GM23338 (cell line): Measurements from ENCODE around the gene EYA3. TPM values are rescaled to one million over a fixed set of nuclear protein-coding genes. Genes with fewer than 3 reads are reported as not detected.

Experiments
- ATAC-seq: fragments of 200-7000 bp; cut with Tn5 transposase; 3 replicates; pipeline ENCODE4 v1.9.1; 2020
- DNase-seq: peaks from one replicate; pipeline ENCODE4 v3.0.0-alpha.2; 2015; ENCODE audit warnings: low spot score
- H2AFZ ChIP-seq: fragments of 200-600 bp; sonication (generic); 2 replicates; pipeline ENCODE4 v1.8.0; 2016; ENCODE audit warnings: antibody characterized with exemption, mild to moderate bottlenecking, moderate library complexity
- H3F3A ChIP-seq: fragments of 200-600 bp; sonication (generic); replicated peaks from 2 replicates; pipeline ENCODE4 v1.8.0; 2017; ENCODE audit warnings: antibody characterized with exemption, mixed run types, low read depth
- H3K27ac ChIP-seq: fragments of 200-600 bp; sonication (generic); 2 replicates; pipeline ENCODE4 v1.6.1; 2016; ENCODE audit warnings: low read depth
- H3K27me3 ChIP-seq: fragments of 200-600 bp; sonication (generic); 2 replicates; pipeline ENCODE4 v1.8.0; 2016; ENCODE audit warnings: mild to moderate bottlenecking, mixed run types, moderate library complexity; ENCODE audit not compliant: insufficient read depth
- H3K36me3 ChIP-seq: fragments of 200-600 bp; sonication (generic); 2 replicates; pipeline ENCODE4 v1.8.0; 2016; ENCODE audit warnings: mild to moderate bottlenecking; ENCODE audit not compliant: insufficient read depth
- H3K4me1 ChIP-seq: fragments of 200-600 bp; sonication (generic); 2 replicates; pipeline ENCODE4 v1.8.0; 2016; ENCODE audit warnings: mild to moderate bottlenecking, moderate library complexity; ENCODE audit not compliant: insufficient read depth
- H3K4me2 ChIP-seq: fragments of 200-600 bp; sonication (generic); 2 replicates; pipeline ENCODE4 v1.7.1; 2017; ENCODE audit warnings: mixed run types
- H3K4me3 ChIP-seq: fragments of 200-600 bp; sonication (generic); 2 replicates; pipeline ENCODE4 v1.6.1; 2016; ENCODE audit warnings: mixed run types
- H3K79me2 ChIP-seq: fragments of 200-600 bp; sonication (generic); replicated peaks from 2 replicates; pipeline ENCODE4 v1.8.0; 2017; ENCODE audit warnings: mild to moderate bottlenecking; ENCODE audit not compliant: insufficient read depth
- H3K9me2 ChIP-seq: fragments of 200-600 bp; sonication (generic); 2 replicates; pipeline ENCODE4 v1.8.0; 2017; ENCODE audit not compliant: insufficient read depth
- H4K20me1 ChIP-seq: fragments of 200-600 bp; sonication (generic); replicated peaks from 2 replicates; pipeline ENCODE4 v1.8.0; 2017; ENCODE audit warnings: mild to moderate bottlenecking; ENCODE audit not compliant: insufficient read depth
- H3K27ac Mint-ChIP-seq: 2 replicates; pipeline ENCODE4 v1.8.0; 2020; ENCODE audit warnings: inconsistent platforms, mild to moderate bottlenecking, moderate library complexity, mixed read lengths
- H3K27me3 Mint-ChIP-seq: 3 replicates; pipeline ENCODE4 v1.8.0; 2022; ENCODE audit warnings: low read depth, mild to moderate bottlenecking, moderate library complexity, mixed read lengths, inconsistent platforms; ENCODE audit not compliant: insufficient read depth, poor library complexity
- H3K36me3 Mint-ChIP-seq: 3 replicates; pipeline ENCODE4 v1.8.0; 2021; ENCODE audit warnings: low read depth, mild to moderate bottlenecking, inconsistent platforms, moderate library complexity, mixed read lengths
- H3K4me1 Mint-ChIP-seq: 3 replicates; pipeline ENCODE4 v1.8.0; 2020; ENCODE audit warnings: mild to moderate bottlenecking, inconsistent platforms, mixed read lengths
- H3K4me3 Mint-ChIP-seq: 3 replicates; pipeline ENCODE4 v1.8.0; 2021; ENCODE audit warnings: moderate library complexity, mild to moderate bottlenecking, inconsistent platforms, mixed read lengths
- H3K9me3 Mint-ChIP-seq: 3 replicates; pipeline ENCODE4 v1.8.0; 2020; ENCODE audit warnings: moderate library complexity, mild to moderate bottlenecking, inconsistent platforms, mixed read lengths
- CREB1 ChIP-seq: fragments of 250-450 bp; sonication (Bioruptor Pico); IDR thresholded peaks from 2 replicates; pipeline ENCODE4 v1.5.0; 2020; ENCODE audit warnings: low read depth, mild to moderate bottlenecking, moderate library complexity
- EZH2 ChIP-seq: fragments of 200-600 bp; sonication (generic); IDR thresholded peaks from one replicate; pipeline ENCODE4 v1.8.0; 2017; ENCODE audit warnings: antibody characterized with exemption, mild to moderate bottlenecking, low read depth; ENCODE audit not compliant: unreplicated experiment
- JUNB ChIP-seq: IDR thresholded peaks from one replicate; pipeline ENCODE4 v1.6.1; 2016; ENCODE audit warnings: antibody characterized with exemption; ENCODE audit not compliant: unreplicated experiment
- STAT1 ChIP-seq: IDR thresholded peaks from one replicate; pipeline ENCODE4 v1.6.1; 2016; ENCODE audit warnings: antibody characterized with exemption; ENCODE audit not compliant: unreplicated experiment
- ZNF331 ChIP-seq: fragments of 250-450 bp; sonication (Bioruptor Pico); IDR thresholded peaks from 2 replicates; pipeline ENCODE4 v1.5.0; 2020; ENCODE audit warnings: low read depth, mild to moderate bottlenecking, moderate library complexity
- ZNF462 ChIP-seq: fragments of 250-450 bp; sonication (Bioruptor Pico); IDR thresholded peaks from 2 replicates; pipeline ENCODE4 v1.5.0; 2020; ENCODE audit warnings: mild to moderate bottlenecking, moderate library complexity
- polyA plus RNA-seq: library from polyadenylated mRNA; unstranded; fragments of >200 nt; fragmentation: Nextera tagmentation; extraction: Ambion mirVana; gene quantifications from 2 replicates; pipeline ENCODE4 v1.2.1, GENCODE V29; 2016
- total RNA-seq: library from RNA; depleted of rRNA; stranded (reverse); fragments of >200 nt; shearing (Covaris generic); gene quantifications from 2 replicates; pipeline ENCODE4 v1.2.3, GENCODE V29; 2014
- TF ChIP-seq, protein P1 (sequence below), 2 experiments: fragments of 200-600 bp in 1 of 2; sonication (generic) in 1 of 2; conservative IDR thresholded peaks; 2 replicates each; pipeline versions ENCODE4 v1.5.1 to v1.6.1; 2016 to 2017; ENCODE audit warnings: antibody characterized with exemption in 2 of 2, low read depth in 2 of 2, mild to moderate bottlenecking in 2 of 2, moderate library complexity in 1 of 2

The EYA3 gene
- total and polyA plus RNA-seq, 2 experiments from 2014 or later, result 12.5 to 33.6 TPM

DNA sequence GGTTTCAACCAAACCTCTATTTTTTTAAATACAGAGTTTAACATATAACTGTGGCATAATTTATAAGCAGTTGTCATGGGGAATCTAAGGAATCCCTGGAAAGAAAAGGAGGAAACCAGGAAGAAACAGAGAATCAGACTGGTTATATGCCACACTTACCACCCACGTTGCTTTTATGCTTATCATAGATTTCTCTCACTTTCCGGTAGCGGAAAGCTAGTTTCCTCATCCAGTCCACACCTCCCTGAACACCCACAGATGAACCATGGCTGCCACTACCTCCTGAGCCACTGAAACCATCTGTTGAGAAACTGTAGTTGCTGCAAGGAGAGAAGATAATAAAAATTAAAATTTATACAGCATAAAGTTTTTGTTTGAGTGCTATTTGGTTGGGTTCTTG lies 95.2 kb downstream of the EYA3 start:
- no peak for TF ChIP-seq STAT1
- TF ChIP-seq JUNB, result no peak
- no peak for TF ChIP-seq CREB1 (CRISPR knock-in tag)
- no peak for TF ChIP-seq ZNF331 (CRISPR knock-in tag)
- TF ChIP-seq EZH2, result no peak
- Histone ChIP-seq H3K36me3 (peaks cover 30% of the 10 kb centered on the region; the same call in 1 of the 2 replicates), H3K27ac (no peak overlapping the region), H3K4me1 (no peaks in the 10 kb centered on the region), H3K79me2 (no peaks in the 10 kb centered on the region), H3K4me3 (no peak overlapping the region), H3K27me3 (no peaks in the 10 kb centered on the region), H3F3A (no peaks in the 10 kb centered on the region), H3K9me2 (no peaks in the 10 kb centered on the region), H2AFZ (no peak overlapping the region), H4K20me1 (no peaks in the 10 kb centered on the region; the same call in 1 of the 2 replicates), H3K4me2 (no peak overlapping the region)
- no peak overlapping the region for H3K27ac Mint-ChIP-seq
- no peak overlapping the region for H3K4me3 Mint-ChIP-seq
- ATAC-seq, result no peak
- DNase-seq, result no peak
- no peaks in the 10 kb centered on the region for H3K4me1 Mint-ChIP-seq
- H3K36me3 Mint-ChIP-seq, result peaks cover 51% of the 10 kb centered on the region
- no peaks in the 10 kb centered on the region for H3K27me3 Mint-ChIP-seq
- no peaks in the 10 kb centered on the region for H3K9me3 Mint-ChIP-seq

GRCh38 chr1:27992276-27992675 lies 96.1 kb downstream of the EYA3 start:
- no peaks in the 10 kb centered on the region for H3F3A ChIP-seq
- DNase-seq (no peak), ATAC-seq (no peak)
- H2AFZ ChIP-seq, result no peak overlapping the region
- H4K20me1 ChIP-seq, result no peaks in the 10 kb centered on the region; the same call in 1 of the 2 replicates
- no peaks in the 10 kb centered on the region for H3K9me2 ChIP-seq
- H3K27ac ChIP-seq, result no peak overlapping the region
- TF ChIP-seq ZNF462 (CRISPR knock-in tag) (no peak), JUNB (no peak)
- TF ChIP-seq, protein P1, sequence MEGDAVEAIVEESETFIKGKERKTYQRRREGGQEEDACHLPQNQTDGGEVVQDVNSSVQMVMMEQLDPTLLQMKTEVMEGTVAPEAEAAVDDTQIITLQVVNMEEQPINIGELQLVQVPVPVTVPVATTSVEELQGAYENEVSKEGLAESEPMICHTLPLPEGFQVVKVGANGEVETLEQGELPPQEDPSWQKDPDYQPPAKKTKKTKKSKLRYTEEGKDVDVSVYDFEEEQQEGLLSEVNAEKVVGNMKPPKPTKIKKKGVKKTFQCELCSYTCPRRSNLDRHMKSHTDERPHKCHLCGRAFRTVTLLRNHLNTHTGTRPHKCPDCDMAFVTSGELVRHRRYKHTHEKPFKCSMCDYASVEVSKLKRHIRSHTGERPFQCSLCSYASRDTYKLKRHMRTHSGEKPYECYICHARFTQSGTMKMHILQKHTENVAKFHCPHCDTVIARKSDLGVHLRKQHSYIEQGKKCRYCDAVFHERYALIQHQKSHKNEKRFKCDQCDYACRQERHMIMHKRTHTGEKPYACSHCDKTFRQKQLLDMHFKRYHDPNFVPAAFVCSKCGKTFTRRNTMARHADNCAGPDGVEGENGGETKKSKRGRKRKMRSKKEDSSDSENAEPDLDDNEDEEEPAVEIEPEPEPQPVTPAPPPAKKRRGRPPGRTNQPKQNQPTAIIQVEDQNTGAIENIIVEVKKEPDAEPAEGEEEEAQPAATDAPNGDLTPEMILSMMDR (conservative IDR thresholded peaks at IDR 0.05; ENCODE audit: low read depth in 2 of 2), result no peak
- Mint-ChIP-seq H3K36me3 (peaks cover 45% of the 10 kb centered on the region; the same call in 2 of the 3 replicates), H3K27ac (no peak overlapping the region), H3K27me3 (peaks cover 2% of the 10 kb centered on the region), H3K9me3 (no peaks in the 10 kb centered on the region), H3K4me3 (no peak overlapping the region), H3K4me1 (no peaks in the 10 kb centered on the region)
- peaks cover 30% of the 10 kb centered on the region; the same call in 1 of the 2 replicates for H3K36me3 ChIP-seq
- no peaks in the 10 kb centered on the region for H3K79me2 ChIP-seq
- H3K4me2 ChIP-seq, result no peak overlapping the region
- H3K4me1 ChIP-seq, result no peaks in the 10 kb centered on the region
- no peaks in the 10 kb centered on the region for H3K27me3 ChIP-seq
- no peak overlapping the region for H3K4me3 ChIP-seq
